ENCODE results near the gene WWOX.

Gene WWOX

GRCh38 chr16:79128706-79129105 is 1029.3 kb downstream of the WWOX start:
- in situ Hi-C loops (cut with HindIII; ENCODE audit: low sequenced_read_pairs), result no loop called here

GRCh38 chr16:79130616-79131015 is 1031.2 kb downstream of the WWOX start:
- in situ Hi-C loops (cut with HindIII; ENCODE audit: low sequenced_read_pairs), result no loop called here

- in situ Hi-C loops (cut with HindIII; ENCODE audit: low sequenced_read_pairs), result no loop called here
Observed at GRCh38 chr16:79131321-79132075, 1032.0 kb downstream of the WWOX start.

GRCh38 chr16:79132701-79133100 is 1033.2 kb downstream of the WWOX start:
- in situ Hi-C loops (cut with HindIII; ENCODE audit: low sequenced_read_pairs), result no loop called here

- in situ Hi-C loops (cut with HindIII; ENCODE audit: low sequenced_read_pairs), result no loop called here
Observed at GRCh38 chr16:79134300-79134699, 1034.8 kb downstream of the WWOX start.

- in situ Hi-C loops (cut with HindIII; ENCODE audit: low sequenced_read_pairs), result no loop called here
Observed at GRCh38 chr16:79136955-79137354, 1037.5 kb downstream of the WWOX start.

GRCh38 chr16:79137426-79137939 is 1038.0 kb downstream of the WWOX start:
- in situ Hi-C loops (cut with HindIII; ENCODE audit: low sequenced_read_pairs), result no loop called here

- in situ Hi-C loops (cut with HindIII; ENCODE audit: low sequenced_read_pairs), result no loop called here
Observed at GRCh38 chr16:79139799-79140198, 1040.3 kb downstream of the WWOX start.

- in situ Hi-C loops (cut with HindIII; ENCODE audit: low sequenced_read_pairs), result no loop called here
Observed at GRCh38 chr16:79143026-79143425, 1043.6 kb downstream of the WWOX start.

- in situ Hi-C loops (cut with HindIII; ENCODE audit: low sequenced_read_pairs), result no loop called here
Observed at GRCh38 chr16:79150151-79150550, 1050.7 kb downstream of the WWOX start.

- in situ Hi-C loops (cut with HindIII; ENCODE audit: low sequenced_read_pairs), result no loop called here
Observed at GRCh38 chr16:79150632-79151310, 1051.3 kb downstream of the WWOX start.

- in situ Hi-C loops (cut with HindIII; ENCODE audit: low sequenced_read_pairs), result no loop called here
Observed at GRCh38 chr16:79154086-79154485, 1054.6 kb downstream of the WWOX start.

- in situ Hi-C loops (cut with HindIII; ENCODE audit: low sequenced_read_pairs), result no loop called here
Observed at GRCh38 chr16:79155471-79155870, 1056.0 kb downstream of the WWOX start.

GRCh38 chr16:79155904-79156303 is 1056.5 kb downstream of the WWOX start:
- in situ Hi-C loops (cut with HindIII; ENCODE audit: low sequenced_read_pairs), result no loop called here

GRCh38 chr16:79156761-79157160 is 1057.3 kb downstream of the WWOX start:
- in situ Hi-C loops (cut with HindIII; ENCODE audit: low sequenced_read_pairs), result no loop called here

GRCh38 chr16:79158337-79158736 is 1058.9 kb downstream of the WWOX start:
- in situ Hi-C loops (cut with HindIII; ENCODE audit: low sequenced_read_pairs), result no loop called here

- in situ Hi-C loops (cut with HindIII; ENCODE audit: low sequenced_read_pairs), result no loop called here
Observed at GRCh38 chr16:79159261-79160049, 1060.0 kb downstream of the WWOX start.

GRCh38 chr16:79162977-79163376 is 1063.5 kb downstream of the WWOX start:
- in situ Hi-C loops (cut with HindIII; ENCODE audit: low sequenced_read_pairs), result no loop called here

- in situ Hi-C loops (cut with HindIII; ENCODE audit: low sequenced_read_pairs), result no loop called here
Observed at GRCh38 chr16:79163691-79164387, 1064.4 kb downstream of the WWOX start.

GRCh38 chr16:79164388-79164995 is 1065.0 kb downstream of the WWOX start:
- in situ Hi-C loops (cut with HindIII; ENCODE audit: low sequenced_read_pairs), result no loop called here
